HL-60 (cell line): ENCODE measurements around the gene SPATA32.

Source experiments
- DNase-seq, 2 experiments: peaks; one replicate each; pipeline ENCODE4 v3.0.0-alpha.2; 2010 to 2020; ENCODE audit warnings: low read depth in 1 of 2, low spot score in 1 of 2
- H3K27ac ChIP-seq: fragments of 250-450 bp; sonication (Bioruptor Pico); replicated peaks from 2 replicates; pipeline ENCODE4 v1.5.1; 2020; ENCODE audit warnings: mild to moderate bottlenecking, moderate library complexity
- H3K27me3 ChIP-seq: fragments of 250-450 bp; sonication (Bioruptor Pico); 2 replicates; pipeline ENCODE4 v1.5.1; 2021; ENCODE audit warnings: mild to moderate bottlenecking, moderate library complexity; ENCODE audit not compliant: insufficient read depth, poor library complexity, severe bottlenecking
- H3K4me3 ChIP-seq: replicated peaks from 2 replicates; pipeline ENCODE4 v1.5.1; 2011; ENCODE audit warnings: mild to moderate bottlenecking, control low read depth, low read length; ENCODE audit not compliant: insufficient read depth
- GABPA ChIP-seq: IDR thresholded peaks from 2 replicates; pipeline ENCODE4 v1.6.1; 2012; ENCODE audit warnings: low read depth
- POLR2AphosphoS5 ChIP-seq: IDR thresholded peaks from 2 replicates; pipeline ENCODE4 v1.6.1; 2012; ENCODE audit warnings: low read depth
- SPI1 ChIP-seq: IDR thresholded peaks from 2 replicates; pipeline ENCODE4 v1.6.1; 2012; ENCODE audit warnings: low read depth, mild to moderate bottlenecking, borderline replicate concordance
- TF ChIP-seq, protein P1 (sequence below): IDR thresholded peaks from one replicate; pipeline ENCODE4 v1.5.1; 2011; ENCODE audit warnings: low read length, control low read depth, inconsistent platforms; ENCODE audit not compliant: insufficient read depth
- TF ChIP-seq, protein P2 (sequence below): IDR thresholded peaks from 2 replicates; pipeline ENCODE4 v1.6.1; 2012; ENCODE audit warnings: low read depth; ENCODE audit not compliant: insufficient replicate concordance

The SPATA32 gene

DNA sequence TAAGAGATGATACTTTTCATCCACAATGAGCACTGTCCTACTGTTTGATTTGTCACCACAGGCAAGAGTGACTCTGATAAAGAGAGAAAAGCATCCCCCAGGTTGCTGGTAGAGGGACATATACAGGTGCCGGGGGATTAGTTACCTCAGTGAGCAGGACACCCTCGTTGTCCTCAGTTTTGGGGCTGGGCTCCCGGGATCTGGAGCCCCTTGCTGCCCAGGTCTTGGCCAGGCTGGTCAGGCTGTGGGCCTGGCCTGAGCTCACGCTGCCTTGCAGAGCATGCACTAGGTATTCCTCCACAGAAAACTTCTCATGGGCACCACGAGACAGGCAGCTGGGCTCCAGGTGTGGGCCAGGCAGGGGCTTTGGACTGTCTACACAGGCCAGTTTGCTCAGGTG, 24.4 kb upstream of the SPATA32 start:
- TF ChIP-seq, protein P1, sequence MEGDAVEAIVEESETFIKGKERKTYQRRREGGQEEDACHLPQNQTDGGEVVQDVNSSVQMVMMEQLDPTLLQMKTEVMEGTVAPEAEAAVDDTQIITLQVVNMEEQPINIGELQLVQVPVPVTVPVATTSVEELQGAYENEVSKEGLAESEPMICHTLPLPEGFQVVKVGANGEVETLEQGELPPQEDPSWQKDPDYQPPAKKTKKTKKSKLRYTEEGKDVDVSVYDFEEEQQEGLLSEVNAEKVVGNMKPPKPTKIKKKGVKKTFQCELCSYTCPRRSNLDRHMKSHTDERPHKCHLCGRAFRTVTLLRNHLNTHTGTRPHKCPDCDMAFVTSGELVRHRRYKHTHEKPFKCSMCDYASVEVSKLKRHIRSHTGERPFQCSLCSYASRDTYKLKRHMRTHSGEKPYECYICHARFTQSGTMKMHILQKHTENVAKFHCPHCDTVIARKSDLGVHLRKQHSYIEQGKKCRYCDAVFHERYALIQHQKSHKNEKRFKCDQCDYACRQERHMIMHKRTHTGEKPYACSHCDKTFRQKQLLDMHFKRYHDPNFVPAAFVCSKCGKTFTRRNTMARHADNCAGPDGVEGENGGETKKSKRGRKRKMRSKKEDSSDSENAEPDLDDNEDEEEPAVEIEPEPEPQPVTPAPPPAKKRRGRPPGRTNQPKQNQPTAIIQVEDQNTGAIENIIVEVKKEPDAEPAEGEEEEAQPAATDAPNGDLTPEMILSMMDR = no peak
- TF ChIP-seq SPI1 (no peak), POLR2AphosphoS5 (no peak), GABPA (no peak)
- TF ChIP-seq, protein P2, sequence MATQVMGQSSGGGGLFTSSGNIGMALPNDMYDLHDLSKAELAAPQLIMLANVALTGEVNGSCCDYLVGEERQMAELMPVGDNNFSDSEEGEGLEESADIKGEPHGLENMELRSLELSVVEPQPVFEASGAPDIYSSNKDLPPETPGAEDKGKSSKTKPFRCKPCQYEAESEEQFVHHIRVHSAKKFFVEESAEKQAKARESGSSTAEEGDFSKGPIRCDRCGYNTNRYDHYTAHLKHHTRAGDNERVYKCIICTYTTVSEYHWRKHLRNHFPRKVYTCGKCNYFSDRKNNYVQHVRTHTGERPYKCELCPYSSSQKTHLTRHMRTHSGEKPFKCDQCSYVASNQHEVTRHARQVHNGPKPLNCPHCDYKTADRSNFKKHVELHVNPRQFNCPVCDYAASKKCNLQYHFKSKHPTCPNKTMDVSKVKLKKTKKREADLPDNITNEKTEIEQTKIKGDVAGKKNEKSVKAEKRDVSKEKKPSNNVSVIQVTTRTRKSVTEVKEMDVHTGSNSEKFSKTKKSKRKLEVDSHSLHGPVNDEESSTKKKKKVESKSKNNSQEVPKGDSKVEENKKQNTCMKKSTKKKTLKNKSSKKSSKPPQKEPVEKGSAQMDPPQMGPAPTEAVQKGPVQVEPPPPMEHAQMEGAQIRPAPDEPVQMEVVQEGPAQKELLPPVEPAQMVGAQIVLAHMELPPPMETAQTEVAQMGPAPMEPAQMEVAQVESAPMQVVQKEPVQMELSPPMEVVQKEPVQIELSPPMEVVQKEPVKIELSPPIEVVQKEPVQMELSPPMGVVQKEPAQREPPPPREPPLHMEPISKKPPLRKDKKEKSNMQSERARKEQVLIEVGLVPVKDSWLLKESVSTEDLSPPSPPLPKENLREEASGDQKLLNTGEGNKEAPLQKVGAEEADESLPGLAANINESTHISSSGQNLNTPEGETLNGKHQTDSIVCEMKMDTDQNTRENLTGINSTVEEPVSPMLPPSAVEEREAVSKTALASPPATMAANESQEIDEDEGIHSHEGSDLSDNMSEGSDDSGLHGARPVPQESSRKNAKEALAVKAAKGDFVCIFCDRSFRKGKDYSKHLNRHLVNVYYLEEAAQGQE = no peak
- H3K4me3 ChIP-seq = no peak overlapping the region
- no peak for DNase-seq
- no peaks in the 10 kb centered on the region for H3K27me3 ChIP-seq
- H3K27ac ChIP-seq = no peak overlapping the region

DNA sequence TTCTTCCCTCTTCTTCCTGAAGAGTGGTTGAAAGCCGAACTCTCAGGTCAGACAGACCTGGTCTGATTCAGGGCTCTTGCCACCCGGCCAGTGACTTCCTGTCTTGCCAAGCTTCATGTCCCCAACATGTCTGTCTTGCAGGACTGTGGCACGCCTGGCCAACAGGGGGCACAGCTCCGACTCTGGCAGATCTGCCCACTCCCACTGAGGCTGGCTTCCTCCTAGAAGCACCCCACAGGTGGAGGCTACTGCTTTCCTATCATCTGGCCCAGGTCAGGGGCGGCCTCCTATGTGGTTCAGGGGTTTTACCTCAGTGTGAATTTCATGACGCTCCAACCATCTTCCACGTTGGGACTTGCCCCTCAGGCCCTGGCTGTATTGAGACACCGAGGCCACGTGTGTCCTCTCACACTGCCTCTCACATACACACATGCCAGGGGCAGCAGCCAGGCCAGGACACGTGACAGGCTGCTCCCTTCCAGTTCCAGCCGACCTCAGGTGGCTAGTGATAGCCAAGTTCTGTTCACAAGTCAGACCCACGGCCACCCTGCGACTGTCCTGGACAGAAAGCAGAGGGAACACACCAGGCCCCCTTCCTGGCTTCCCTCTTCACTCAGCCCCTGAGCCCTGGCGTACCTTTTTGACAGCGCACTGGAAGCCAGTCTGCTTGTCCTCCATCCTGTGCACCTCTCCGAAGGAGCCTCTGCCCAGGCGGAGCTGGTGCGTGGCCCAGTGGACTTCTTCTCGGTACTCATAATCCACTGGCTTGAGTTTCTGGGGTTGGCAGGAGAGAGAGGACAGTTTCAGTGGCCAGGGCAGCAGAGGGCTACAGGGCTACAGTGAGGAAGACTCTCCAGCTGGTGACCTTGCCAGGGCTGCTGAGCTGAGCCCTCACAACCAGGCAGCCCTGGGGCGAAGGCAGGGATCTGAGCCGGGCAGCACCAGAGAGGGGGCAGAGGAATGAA, 22.6 kb upstream of the SPATA32 start:
- TF ChIP-seq, protein P1 = peak; percentile 3
- TF ChIP-seq SPI1 = no peak
- DNase-seq = peak in 1 of 2 experiments; percentile 47
- H3K27ac ChIP-seq = no peak overlapping the region

DNA sequence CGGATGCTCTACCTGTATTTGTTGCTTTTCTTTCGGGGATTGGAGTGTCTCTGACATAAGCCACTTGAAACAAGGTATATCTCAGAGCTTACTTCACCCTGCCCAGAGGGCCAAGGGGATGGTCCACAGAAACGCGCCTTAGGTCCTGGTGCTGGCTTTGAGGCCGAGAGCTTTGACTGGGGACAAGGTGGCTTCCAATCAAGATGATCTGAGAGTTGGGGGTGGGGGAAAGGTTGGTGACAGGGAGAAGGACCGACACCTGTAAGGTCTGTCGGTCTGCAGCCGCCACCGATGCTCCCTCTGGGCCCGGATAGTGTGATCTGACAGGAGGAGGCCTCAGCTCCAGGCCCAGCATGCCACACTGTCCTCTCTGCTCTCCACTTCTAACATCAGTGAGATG, 21.8 kb upstream of the SPATA32 start:
- no peak overlapping the region for H3K27ac ChIP-seq
- no peak for TF ChIP-seq SPI1
- TF ChIP-seq, protein P2 = no peak
- no peak for TF ChIP-seq GABPA
- TF ChIP-seq, protein P1 = no peak
- no peak for TF ChIP-seq POLR2AphosphoS5
- no peak for DNase-seq
- H3K27me3 ChIP-seq = no peaks in the 10 kb centered on the region
- H3K4me3 ChIP-seq = no peak overlapping the region

More for the DNA sequence above, 22.6 kb upstream of the SPATA32 start:
- Histone ChIP-seq H3K27me3 (no peaks in the 10 kb centered on the region), H3K4me3 (no peak overlapping the region)
